H9 (cell line): ENCODE measurements around the gene LMLN. TPM values are rescaled to one million over a fixed set of nuclear protein-coding genes. Genes with fewer than 3 reads are reported as not detected.

Experiments used
- DNase-seq: peaks from one replicate; pipeline ENCODE4 v3.0.0-alpha.2; 2017
- H2AFZ ChIP-seq: one replicate; pipeline ENCODE4 v1.6.1; 2013; ENCODE audit warnings: mild to moderate bottlenecking, low read length, control low read depth, moderate library complexity
- H2AK5ac ChIP-seq: 2 replicates; pipeline ENCODE4 v1.6.1; 2013; ENCODE audit warnings: low read length, control low read depth, mixed read lengths; ENCODE audit not compliant: insufficient read length
- H2BK120ac ChIP-seq: one replicate; pipeline ENCODE4 v1.6.1; 2013; ENCODE audit warnings: low read depth, mild to moderate bottlenecking, low read length, control low read depth, inconsistent platforms; ENCODE audit not compliant: poor library complexity, severe bottlenecking
- H2BK12ac ChIP-seq: 2 replicates; pipeline ENCODE4 v1.6.1; 2013; ENCODE audit warnings: low read length, control low read depth, mixed read lengths, low read depth; ENCODE audit not compliant: insufficient read length
- H2BK15ac ChIP-seq: 2 replicates; pipeline ENCODE4 v1.6.1; 2013; ENCODE audit warnings: low read depth, low read length, control low read depth
- H2BK20ac ChIP-seq: one replicate; pipeline ENCODE4 v1.6.1; 2013; ENCODE audit warnings: low read depth, mild to moderate bottlenecking, low read length, control low read depth, inconsistent platforms; ENCODE audit not compliant: poor library complexity, severe bottlenecking
- H2BK5ac ChIP-seq: 2 replicates; pipeline ENCODE4 v1.6.1; 2013; ENCODE audit warnings: low read length, control low read depth, mixed read lengths; ENCODE audit not compliant: insufficient read length
- H3K14ac ChIP-seq: 2 replicates; pipeline ENCODE4 v1.6.1; 2013; ENCODE audit warnings: low read length, control low read depth; ENCODE audit not compliant: insufficient read depth
- H3K18ac ChIP-seq: 2 replicates; pipeline ENCODE4 v1.6.1; 2013; ENCODE audit warnings: low read depth, mild to moderate bottlenecking, mixed read lengths, low read length, control low read depth; ENCODE audit not compliant: insufficient read length
- H3K23ac ChIP-seq: 2 replicates; pipeline ENCODE4 v1.6.1; 2013; ENCODE audit warnings: low read length, control low read depth, mixed read lengths, low read depth; ENCODE audit not compliant: insufficient read length
- H3K23me2 ChIP-seq: 2 replicates; pipeline ENCODE4 v1.6.1; 2013; ENCODE audit warnings: low read depth, mild to moderate bottlenecking, mixed read lengths, low read length, control low read depth; ENCODE audit not compliant: insufficient read length, poor library complexity, severe bottlenecking
- H3K27ac ChIP-seq: 2 replicates; pipeline ENCODE4 v1.5.1; 2013; ENCODE audit warnings: low read length, control low read depth, mixed read lengths, low read depth; ENCODE audit not compliant: insufficient read length
- H3K27me3 ChIP-seq: 2 replicates; pipeline ENCODE4 v1.6.1; 2013; ENCODE audit warnings: low read length, control low read depth, inconsistent platforms; ENCODE audit not compliant: insufficient read depth
- H3K4ac ChIP-seq: 2 replicates; pipeline ENCODE4 v1.6.1; 2013; ENCODE audit warnings: low read depth, mild to moderate bottlenecking, control low read depth, inconsistent platforms, low read length, moderate library complexity
- H3K4me1 ChIP-seq: 2 replicates; pipeline ENCODE4 v1.6.1; 2013; ENCODE audit warnings: low read length, control low read depth, inconsistent platforms; ENCODE audit not compliant: insufficient read depth
- H3K4me2 ChIP-seq: 2 replicates; pipeline ENCODE4 v1.6.1; 2013; ENCODE audit warnings: low read length, control low read depth, mixed read lengths; ENCODE audit not compliant: insufficient read length, insufficient read depth
- H3K56ac ChIP-seq: 2 replicates; pipeline ENCODE4 v1.6.1; 2013; ENCODE audit warnings: low read depth, mild to moderate bottlenecking, mixed read lengths, low read length, control low read depth; ENCODE audit not compliant: insufficient read length
- H3K79me1 ChIP-seq: 2 replicates; pipeline ENCODE4 v1.6.1; 2013; ENCODE audit warnings: low read depth, mild to moderate bottlenecking, moderate library complexity, low read length, control low read depth, inconsistent platforms; ENCODE audit not compliant: insufficient read depth, poor library complexity, severe bottlenecking
- H3K79me2 ChIP-seq: 2 replicates; pipeline ENCODE4 v1.6.1; 2013; ENCODE audit warnings: low read length, control low read depth, inconsistent platforms; ENCODE audit not compliant: insufficient read depth
- H3K9ac ChIP-seq: 2 replicates; pipeline ENCODE4 v1.6.1; 2013; ENCODE audit warnings: low read length, control low read depth, mixed read lengths; ENCODE audit not compliant: insufficient read length; ENCODE audit errors: extremely low read depth
- H3K9me3 ChIP-seq: one replicate; pipeline ENCODE4 v1.6.1; 2013; ENCODE audit warnings: low read depth, low read length, inconsistent platforms; ENCODE audit not compliant: control insufficient read depth
- H3T11ph ChIP-seq: one replicate; pipeline ENCODE4 v1.6.1; 2013; ENCODE audit warnings: mild to moderate bottlenecking, low read length, control low read depth, inconsistent platforms
- H4K20me1 ChIP-seq: one replicate; pipeline ENCODE4 v1.6.1; 2013; ENCODE audit not compliant: control insufficient read depth, insufficient read length, insufficient read depth
- H4K5ac ChIP-seq: 2 replicates; pipeline ENCODE4 v1.6.1; 2013; ENCODE audit warnings: low read depth, mild to moderate bottlenecking, mixed read lengths, low read length, control low read depth; ENCODE audit not compliant: insufficient read length
- H4K8ac ChIP-seq: replicated peaks from 2 replicates; pipeline ENCODE4 v1.6.1; 2013; ENCODE audit warnings: low read length, control low read depth, mixed read lengths, low read depth; ENCODE audit not compliant: insufficient read length
- H4K91ac ChIP-seq: 2 replicates; pipeline ENCODE4 v1.6.1; 2013; ENCODE audit warnings: low read depth, mild to moderate bottlenecking, moderate library complexity, mixed read lengths, low read length, control low read depth; ENCODE audit not compliant: insufficient read length
- H3K27ac Mint-ChIP-seq, 3 experiments: 2 replicates in 2 of 3; 3 replicates in 1 of 3; pipeline ENCODE4 v1.8.0; 2020 to 2021; ENCODE audit warnings: mixed read lengths in 3 of 3, mild to moderate bottlenecking in 1 of 3, moderate library complexity in 1 of 3
- H3K27me3 Mint-ChIP-seq: 2 replicates; pipeline ENCODE4 v1.8.0; 2021; ENCODE audit warnings: low read depth, mild to moderate bottlenecking, moderate library complexity, mixed read lengths
- H3K36me3 Mint-ChIP-seq, 3 experiments: 2 replicates in 2 of 3; 3 replicates in 1 of 3; pipeline ENCODE4 v1.8.0; 2020 to 2021; ENCODE audit warnings: low read depth in 3 of 3, mixed read lengths in 3 of 3; ENCODE audit not compliant: insufficient read depth in 1 of 3
- H3K4me1 Mint-ChIP-seq, 2 experiments: 2 replicates each; pipeline ENCODE4 v1.8.0; 2020; ENCODE audit warnings: mixed read lengths in 2 of 2
- H3K4me3 Mint-ChIP-seq, 2 experiments: 2 replicates in 1 of 2; 3 replicates in 1 of 2; pipeline ENCODE4 v1.8.0; 2020 to 2021; ENCODE audit warnings: mild to moderate bottlenecking in 2 of 2, mixed read lengths in 2 of 2, moderate library complexity in 1 of 2
- H3K9me3 Mint-ChIP-seq, 2 experiments: 2 replicates in 1 of 2; 3 replicates in 1 of 2; pipeline ENCODE4 v1.8.0; 2020; ENCODE audit warnings: mild to moderate bottlenecking in 2 of 2, mixed read lengths in 2 of 2, moderate library complexity in 1 of 2
- WGBS: extraction: QIAGEN DNeasy Blood & Tissue Kit; methylation state at CpG from one replicate; pipeline ENCODE4 v1.1.7; 2013; ENCODE audit warnings: missing lambda C conversion rate, low lambda C conversion rate, mixed read lengths; ENCODE audit not compliant: insufficient read length; ENCODE audit errors: extremely low coverage; 5-methylcytosine and 5-hydroxymethylcytosine counted together
- long read RNA-seq: library from polyadenylated mRNA; unstranded; transcript quantifications from one replicate; pipeline ENCODE4 v2.0.0, GENCODE V29; 2020
- total RNA-seq: library from RNA; stranded (reverse); gene quantifications from 2 replicates; pipeline ENCODE4 v1.2.1, GENCODE V29; 2021
- TF ChIP-seq, protein P1 (sequence below): fragments of 200-600 bp; sonication (generic); conservative IDR thresholded peaks from 3 replicates; pipeline ENCODE4 v1.8.0; 2021; ENCODE audit warnings: antibody characterized with exemption, mild to moderate bottlenecking

LMLN gene
- 3.8 and 4.5 TPM in 2 replicates for total RNA-seq
- long read RNA-seq, transcript LMLN-204 (17 exons, 2,423 nt), result major isoform, 9 of 21 reads
- long read RNA-seq, partial matches to known transcripts, result 0 of 21 reads
- long read RNA-seq, other reads (novel, unspliced or antisense), result 10 of 21 reads

GRCh38 chr3:197959891-197960693, at the start of gene LMLN:
TSS of gene LMLN (plus strand) at chr3:197960217. CDS start at chr3:197960246, 29 bp downstream.
- no peak within 1 kb of the TSS for H3T11ph ChIP-seq
- H3K4ac ChIP-seq, result no peak within 1 kb of the TSS
- Mint-ChIP-seq H3K4me1 (peaks cover 18 to 27% of the 10 kb centered on the region in 2 experiments), H3K27me3 (peaks cover 13% of the 10 kb centered on the region), H3K36me3 (peaks cover 0 to 19% (median 16%) of the 10 kb centered on the region in 3 experiments; a peak in 6 of 7 replicates), H3K9me3 (no peaks in the 10 kb centered on the region), H3K27ac (peak within 1 kb of the TSS in 2 of 3 experiments; percentile 39 to 96; a peak in 3 of 7 replicates), H3K4me3 (peak within 1 kb of the TSS; percentile 84 to 91)
- H3K14ac ChIP-seq, result peak within 1 kb of the TSS; percentile 74; the same call in 1 of the 2 replicates
- no peak within 1 kb of the TSS for H3K56ac ChIP-seq
- DNase-seq, result peak; percentile 93
- H3K23ac ChIP-seq, result no peak within 1 kb of the TSS
- H2BK5ac ChIP-seq, result no peak within 1 kb of the TSS
- TF ChIP-seq, protein P1, sequence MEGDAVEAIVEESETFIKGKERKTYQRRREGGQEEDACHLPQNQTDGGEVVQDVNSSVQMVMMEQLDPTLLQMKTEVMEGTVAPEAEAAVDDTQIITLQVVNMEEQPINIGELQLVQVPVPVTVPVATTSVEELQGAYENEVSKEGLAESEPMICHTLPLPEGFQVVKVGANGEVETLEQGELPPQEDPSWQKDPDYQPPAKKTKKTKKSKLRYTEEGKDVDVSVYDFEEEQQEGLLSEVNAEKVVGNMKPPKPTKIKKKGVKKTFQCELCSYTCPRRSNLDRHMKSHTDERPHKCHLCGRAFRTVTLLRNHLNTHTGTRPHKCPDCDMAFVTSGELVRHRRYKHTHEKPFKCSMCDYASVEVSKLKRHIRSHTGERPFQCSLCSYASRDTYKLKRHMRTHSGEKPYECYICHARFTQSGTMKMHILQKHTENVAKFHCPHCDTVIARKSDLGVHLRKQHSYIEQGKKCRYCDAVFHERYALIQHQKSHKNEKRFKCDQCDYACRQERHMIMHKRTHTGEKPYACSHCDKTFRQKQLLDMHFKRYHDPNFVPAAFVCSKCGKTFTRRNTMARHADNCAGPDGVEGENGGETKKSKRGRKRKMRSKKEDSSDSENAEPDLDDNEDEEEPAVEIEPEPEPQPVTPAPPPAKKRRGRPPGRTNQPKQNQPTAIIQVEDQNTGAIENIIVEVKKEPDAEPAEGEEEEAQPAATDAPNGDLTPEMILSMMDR, result no peak
- H3K4me2 ChIP-seq, result peak within 1 kb of the TSS; percentile 95
- no peaks in the 10 kb centered on the region for H3K79me2 ChIP-seq
- no peak within 1 kb of the TSS for H2BK120ac ChIP-seq
- H2AFZ ChIP-seq, result no peak within 1 kb of the TSS
- peaks cover 7% of the 10 kb centered on the region for H3K23me2 ChIP-seq
- H2BK15ac ChIP-seq, result no peak within 1 kb of the TSS
- WGBS, result no CpG with 5 or more reads among the region's 62 CpGs
- no peak within 1 kb of the TSS for H2BK20ac ChIP-seq
- H3K4me1 ChIP-seq, result peaks cover 2% of the 10 kb centered on the region; the same call in 1 of the 2 replicates
- H4K20me1 ChIP-seq, result no peaks in the 10 kb centered on the region
- no peaks in the 10 kb centered on the region for H3K79me1 ChIP-seq
- no peaks in the 10 kb centered on the region for H3K27me3 ChIP-seq
- H3K18ac ChIP-seq, result peak within 1 kb of the TSS; percentile 9
- no peak within 1 kb of the TSS for H4K5ac ChIP-seq
- no peak within 1 kb of the TSS for H3K27ac ChIP-seq
- no peak within 1 kb of the TSS for H4K8ac ChIP-seq
- no peak within 1 kb of the TSS for H4K91ac ChIP-seq
- H3K9ac ChIP-seq, result peak within 1 kb of the TSS; percentile 36
- no peak within 1 kb of the TSS for H2AK5ac ChIP-seq
- H2BK12ac ChIP-seq, result no peak within 1 kb of the TSS
- no peaks in the 10 kb centered on the region for H3K9me3 ChIP-seq
